Coronary artery (tissue), 2 donors: ENCODE measurements around the gene ZC3H12D.

ENCODE experiments used
- DNase-seq: peaks from one replicate; pipeline ENCODE4 v3.0.0-alpha.2; 2017; ENCODE audit warnings: low spot score
- H3K27ac ChIP-seq, 2 donors: fragments of 200-600 bp; sonication (generic); one replicate each; pipeline ENCODE4 v1.5.1; 2016 to 2019
- H3K4me3 ChIP-seq: fragments of 200-600 bp; sonication (generic); 2 replicates; pipeline ENCODE4 v1.5.1; 2016; ENCODE audit warnings: mild to moderate bottlenecking, moderate library complexity
- TF ChIP-seq, protein P1 (sequence below): fragments of 200-600 bp; sonication (generic); IDR thresholded peaks from one replicate; pipeline ENCODE4 v1.5.1; 2019; ENCODE audit warnings: antibody characterized with exemption

The ZC3H12D gene

GRCh38 chr6:149436647-149437046 is 48.2 kb downstream of the ZC3H12D start:
- DNase-seq: no peak
- no peak overlapping the region for H3K4me3 ChIP-seq
- TF ChIP-seq, protein P1, sequence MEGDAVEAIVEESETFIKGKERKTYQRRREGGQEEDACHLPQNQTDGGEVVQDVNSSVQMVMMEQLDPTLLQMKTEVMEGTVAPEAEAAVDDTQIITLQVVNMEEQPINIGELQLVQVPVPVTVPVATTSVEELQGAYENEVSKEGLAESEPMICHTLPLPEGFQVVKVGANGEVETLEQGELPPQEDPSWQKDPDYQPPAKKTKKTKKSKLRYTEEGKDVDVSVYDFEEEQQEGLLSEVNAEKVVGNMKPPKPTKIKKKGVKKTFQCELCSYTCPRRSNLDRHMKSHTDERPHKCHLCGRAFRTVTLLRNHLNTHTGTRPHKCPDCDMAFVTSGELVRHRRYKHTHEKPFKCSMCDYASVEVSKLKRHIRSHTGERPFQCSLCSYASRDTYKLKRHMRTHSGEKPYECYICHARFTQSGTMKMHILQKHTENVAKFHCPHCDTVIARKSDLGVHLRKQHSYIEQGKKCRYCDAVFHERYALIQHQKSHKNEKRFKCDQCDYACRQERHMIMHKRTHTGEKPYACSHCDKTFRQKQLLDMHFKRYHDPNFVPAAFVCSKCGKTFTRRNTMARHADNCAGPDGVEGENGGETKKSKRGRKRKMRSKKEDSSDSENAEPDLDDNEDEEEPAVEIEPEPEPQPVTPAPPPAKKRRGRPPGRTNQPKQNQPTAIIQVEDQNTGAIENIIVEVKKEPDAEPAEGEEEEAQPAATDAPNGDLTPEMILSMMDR: no peak
- H3K27ac ChIP-seq: no peak overlapping the region

- H3K27ac ChIP-seq: no peak overlapping the region
- no peak for DNase-seq
- TF ChIP-seq, protein P1: no peak
These were observed 48.8 kb downstream of the ZC3H12D start for GRCh38 chr6:149435919-149436586.

DNA sequence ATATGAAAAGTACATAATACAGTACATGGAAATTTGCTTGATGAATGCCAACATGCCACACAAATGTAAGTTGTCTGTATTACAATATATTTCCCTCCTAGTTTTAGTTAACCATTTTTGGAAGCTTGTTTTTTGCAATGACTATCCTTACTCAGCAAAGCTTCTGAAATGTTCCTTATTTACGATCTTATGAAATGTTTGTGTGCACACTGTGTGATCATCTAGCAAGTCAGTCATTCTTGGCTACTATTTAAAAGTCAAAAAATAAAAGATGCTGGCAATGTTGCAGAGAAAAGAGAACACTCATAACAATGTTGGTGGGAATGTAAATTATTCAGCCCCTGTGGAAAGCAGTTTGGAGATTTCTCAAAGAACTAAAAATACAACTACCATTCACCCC is 50.9 kb downstream of the ZC3H12D start:
- no peak for DNase-seq
- TF ChIP-seq, protein P1: no peak
- Histone ChIP-seq H3K4me3 (no peak overlapping the region), H3K27ac (no peak overlapping the region)

More at GRCh38 chr6:149435919-149436586, 48.8 kb downstream of the ZC3H12D start:
- H3K4me3 ChIP-seq: no peak overlapping the region

- H3K27ac ChIP-seq: no peak overlapping the region
- TF ChIP-seq, protein P1: no peak
- H3K4me3 ChIP-seq: no peak overlapping the region
- no peak for DNase-seq
These were observed 51.4 kb downstream of the ZC3H12D start for GRCh38 chr6:149433405-149433804.

- Histone ChIP-seq H3K27ac (no peak overlapping the region), H3K4me3 (no peak overlapping the region)
- TF ChIP-seq, protein P1: peak; percentile 91
- peak; percentile 87 for DNase-seq
These were observed 52.7 kb downstream of the ZC3H12D start for GRCh38 chr6:149431905-149432775.

GRCh38 chr6:149429427-149430360 is 55.1 kb downstream of the ZC3H12D start:
- TF ChIP-seq, protein P1: no peak
- Histone ChIP-seq H3K4me3 (no peak overlapping the region), H3K27ac (no peak overlapping the region)
- DNase-seq: no peak
